ENCODE results near the gene CTNNA2.

The CTNNA2 gene

GRCh38 chr2:80519699-80520291 is 1006.9 kb downstream of the CTNNA2 start:
- DNase-seq: no peak

- DNase-seq: no peak
Measured at GRCh38 chr2:80525152-80525551, 1012.3 kb downstream of the CTNNA2 start.

GRCh38 chr2:80527119-80527518 is 1014.3 kb downstream of the CTNNA2 start:
- no peak for DNase-seq

GRCh38 chr2:80529466-80530165 is 1016.8 kb downstream of the CTNNA2 start:
- DNase-seq: no peak

- DNase-seq: no peak
Measured at GRCh38 chr2:80530442-80531064, 1017.7 kb downstream of the CTNNA2 start.

- DNase-seq: no peak
Measured at GRCh38 chr2:80531319-80531718, 1018.5 kb downstream of the CTNNA2 start.

- no peak for DNase-seq
Measured at GRCh38 chr2:80545420-80546210, 1032.8 kb downstream of the CTNNA2 start.

GRCh38 chr2:80546766-80547165 is 1033.9 kb downstream of the CTNNA2 start:
- no peak for DNase-seq

- DNase-seq: no peak
Measured at GRCh38 chr2:80547344-80547743, 1034.5 kb downstream of the CTNNA2 start.

- DNase-seq: no peak
Measured at GRCh38 chr2:80548469-80548868, 1035.6 kb downstream of the CTNNA2 start.

GRCh38 chr2:80549901-80550300 is 1037.0 kb downstream of the CTNNA2 start:
- no peak for DNase-seq

GRCh38 chr2:80560326-80560725 is 1047.5 kb downstream of the CTNNA2 start:
- DNase-seq: no peak

- DNase-seq: no peak
Measured at GRCh38 chr2:80568011-80568410, 1055.2 kb downstream of the CTNNA2 start.

- DNase-seq: no peak
Measured at GRCh38 chr2:80573167-80573566, 1060.3 kb downstream of the CTNNA2 start.

- no peak for DNase-seq
Measured at GRCh38 chr2:80573950-80574349, 1061.1 kb downstream of the CTNNA2 start.

GRCh38 chr2:80579756-80580155 is 1066.9 kb downstream of the CTNNA2 start:
- DNase-seq: no peak

GRCh38 chr2:80591233-80591632 is 1078.4 kb downstream of the CTNNA2 start:
- DNase-seq: no peak

GRCh38 chr2:80592106-80592505 is 1079.3 kb downstream of the CTNNA2 start:
- DNase-seq: no peak

GRCh38 chr2:80610108-80610507 is 1097.3 kb downstream of the CTNNA2 start:
- no peak for DNase-seq

- no peak for DNase-seq
Measured at GRCh38 chr2:80621656-80622055, 1108.8 kb downstream of the CTNNA2 start.

GRCh38 chr2:80624062-80624461 is 1111.2 kb downstream of the CTNNA2 start:
- no peak for DNase-seq

- no peak for DNase-seq
Measured at GRCh38 chr2:80634590-80634989, 1121.7 kb downstream of the CTNNA2 start.

- DNase-seq: no peak
Measured at GRCh38 chr2:80638783-80639182, 1125.9 kb downstream of the CTNNA2 start.

- no peak for DNase-seq
Measured at GRCh38 chr2:80642465-80642864, 1129.6 kb downstream of the CTNNA2 start.

Data from COR-L47 (cell line).